IPS-18c (cell line): ENCODE results near the gene SLC22A13.

Experiments
- H3K4me3 ChIP-seq: 2 replicates; pipeline ENCODE4 v1.7.0; 2013; ENCODE audit warnings: low read depth, mild to moderate bottlenecking, low read length, moderate library complexity; ENCODE audit not compliant: insufficient read depth
- H3K9me3 ChIP-seq: one replicate; pipeline ENCODE4 v1.6.1; 2013; ENCODE audit warnings: mild to moderate bottlenecking, low read length, moderate library complexity; ENCODE audit not compliant: control insufficient read depth, insufficient read depth

SLC22A13 gene

GRCh38 chr3:38254872-38255271, 10.7 kb upstream of the SLC22A13 start:
- no peaks in the 10 kb centered on the region for H3K9me3 ChIP-seq
- no peak overlapping the region for H3K4me3 ChIP-seq

GRCh38 chr3:38255627-38256026, 10.0 kb upstream of the SLC22A13 start:
- no peaks in the 10 kb centered on the region for H3K9me3 ChIP-seq
- H3K4me3 ChIP-seq: no peak overlapping the region

- H3K9me3 ChIP-seq: no peaks in the 10 kb centered on the region
Observed at GRCh38 chr3:38257583-38257982, 8.0 kb upstream of the SLC22A13 start.

GRCh38 chr3:38260474-38260873, 5.1 kb upstream of the SLC22A13 start:
- Histone ChIP-seq H3K9me3 (no peaks in the 10 kb centered on the region), H3K4me3 (no peak overlapping the region)

More at GRCh38 chr3:38257583-38257982, 8.0 kb upstream of the SLC22A13 start:
- H3K4me3 ChIP-seq: no peak overlapping the region

- H3K9me3 ChIP-seq: peaks cover 3% of the 10 kb centered on the region
- no peak overlapping the region for H3K4me3 ChIP-seq
Observed at GRCh38 chr3:38264353-38264771, 1.2 kb upstream of the SLC22A13 start.

- Histone ChIP-seq H3K9me3 (peaks cover 3% of the 10 kb centered on the region), H3K4me3 (no peak overlapping the region; the same call in 1 of the 2 replicates)
Observed at GRCh38 chr3:38264779-38265178, 833 bp upstream of the SLC22A13 start.

GRCh38 chr3:38266810-38267209, 1.2 kb downstream of the SLC22A13 start:
- Histone ChIP-seq H3K4me3 (no peak overlapping the region), H3K9me3 (peaks cover 3% of the 10 kb centered on the region)

GRCh38 chr3:38267662-38268061, 2.0 kb downstream of the SLC22A13 start:
- H3K9me3 ChIP-seq: peaks cover 3% of the 10 kb centered on the region
- no peak overlapping the region for H3K4me3 ChIP-seq

- peaks cover 3% of the 10 kb centered on the region for H3K9me3 ChIP-seq
- H3K4me3 ChIP-seq: no peak overlapping the region
Observed at GRCh38 chr3:38268087-38268486, 2.5 kb downstream of the SLC22A13 start.

- no peak overlapping the region for H3K4me3 ChIP-seq
- H3K9me3 ChIP-seq: peaks cover 3% of the 10 kb centered on the region
Observed at GRCh38 chr3:38268522-38268921, 2.9 kb downstream of the SLC22A13 start.

- Histone ChIP-seq H3K9me3 (peaks cover 2% of the 10 kb centered on the region), H3K4me3 (no peak overlapping the region)
Observed at GRCh38 chr3:38270606-38271005, 5.0 kb downstream of the SLC22A13 start.

GRCh38 chr3:38271553-38271952, 5.9 kb downstream of the SLC22A13 start:
- Histone ChIP-seq H3K9me3 (no peaks in the 10 kb centered on the region), H3K4me3 (no peak overlapping the region)

- Histone ChIP-seq H3K4me3 (no peak overlapping the region), H3K9me3 (no peaks in the 10 kb centered on the region)
Observed at GRCh38 chr3:38274864-38275649, 9.4 kb downstream of the SLC22A13 start.

GRCh38 chr3:38275658-38276057, 10.0 kb downstream of the SLC22A13 start:
- H3K4me3 ChIP-seq: no peak overlapping the region
- H3K9me3 ChIP-seq: no peaks in the 10 kb centered on the region

GRCh38 chr3:38276081-38276916, 10.7 kb downstream of the SLC22A13 start:
- H3K9me3 ChIP-seq: no peaks in the 10 kb centered on the region
- H3K4me3 ChIP-seq: no peak overlapping the region

GRCh38 chr3:38276917-38277630, 11.5 kb downstream of the SLC22A13 start:
- Histone ChIP-seq H3K9me3 (no peaks in the 10 kb centered on the region), H3K4me3 (no peak overlapping the region)

GRCh38 chr3:38278841-38279240, 13.2 kb downstream of the SLC22A13 start:
- Histone ChIP-seq H3K9me3 (no peaks in the 10 kb centered on the region), H3K4me3 (no peak overlapping the region)
